ENCODE results near the gene PLXNA4. TPM values are rescaled to one million over a fixed set of nuclear protein-coding genes. Genes with fewer than 3 reads are reported as not detected.

Gene PLXNA4
- total RNA-seq, 4 donors from 2014 or later = 0.49 to 7.1 (median 2.0) TPM

- H3K9me3 ChIP-seq = no peaks in the 10 kb centered on the region
- peaks cover 0 to 15% (median 0%) of the 10 kb centered on the region in 4 donors for H3K27me3 ChIP-seq
- intact Hi-C loops (cut with DNase I) = no loop called here
- no peaks in the 10 kb centered on the region for H3K36me3 ChIP-seq
- no peak overlapping the region for H3K4me3 ChIP-seq
- WGBS, 2 donors = 58 to 59% methylated on average over 3 of the region's 3 CpGs
- DNase-seq = no peak
- TF ChIP-seq CTCF (IDR thresholded peaks at IDR 0.05) (no peak), POLR2A (IDR thresholded peaks at IDR 0.05) (no peak)
- H3K27ac ChIP-seq = no peak overlapping the region
- no peaks in the 10 kb centered on the region for H3K4me1 ChIP-seq
Measured at GRCh38 chr7:132110692-132111091, 465.6 kb downstream of the PLXNA4 start.

GRCh38 chr7:132109769-132110168 lies 466.5 kb downstream of the PLXNA4 start:
- intact Hi-C loops (cut with DNase I) = no loop called here
- no peaks in the 10 kb centered on the region for H3K9me3 ChIP-seq
- no peaks in the 10 kb centered on the region for H3K4me1 ChIP-seq
- H3K4me3 ChIP-seq = no peak overlapping the region
- H3K27ac ChIP-seq = no peak overlapping the region
- WGBS, 2 donors = 86 to 100% methylated on average over 1 of the region's 1 CpG
- peaks cover 0 to 10% (median 0%) of the 10 kb centered on the region in 4 donors for H3K27me3 ChIP-seq
- H3K36me3 ChIP-seq = no peaks in the 10 kb centered on the region
- DNase-seq = no peak
- no peak for TF ChIP-seq CTCF (IDR thresholded peaks at IDR 0.05)
- TF ChIP-seq POLR2A (IDR thresholded peaks at IDR 0.05) = no peak

- H3K27ac ChIP-seq = no peak overlapping the region
- no peak for DNase-seq
- no peaks in the 10 kb centered on the region for H3K9me3 ChIP-seq
- H3K36me3 ChIP-seq = no peaks in the 10 kb centered on the region
- WGBS, 2 donors = 59 to 60% methylated on average over 4 of the region's 4 CpGs
- H3K27me3 ChIP-seq = no peaks in the 10 kb centered on the region
- no peak for TF ChIP-seq CTCF (IDR thresholded peaks at IDR 0.05)
- no peak for TF ChIP-seq POLR2A (IDR thresholded peaks at IDR 0.05)
- H3K4me1 ChIP-seq = no peaks in the 10 kb centered on the region
- intact Hi-C loops (cut with DNase I) = no loop called here
- H3K4me3 ChIP-seq = no peak overlapping the region
Measured at GRCh38 chr7:132108563-132108962, 467.7 kb downstream of the PLXNA4 start.

GRCh38 chr7:132106491-132106890 lies 469.8 kb downstream of the PLXNA4 start:
- TF ChIP-seq POLR2A (IDR thresholded peaks at IDR 0.05) (no peak), CTCF (IDR thresholded peaks at IDR 0.05) (no peak)
- Histone ChIP-seq H3K36me3 (no peaks in the 10 kb centered on the region), H3K4me1 (no peaks in the 10 kb centered on the region), H3K27ac (no peak overlapping the region), H3K27me3 (no peaks in the 10 kb centered on the region), H3K9me3 (no peaks in the 10 kb centered on the region), H3K4me3 (no peak overlapping the region)
- no peak for DNase-seq
- WGBS, 2 donors = 54 to 67% methylated on average over 1 to 3 of the region's 7 CpGs
- intact Hi-C loops (cut with DNase I) = no loop called here

GRCh38 chr7:132105096-132105495 lies 471.2 kb downstream of the PLXNA4 start:
- Histone ChIP-seq H3K27me3 (no peaks in the 10 kb centered on the region), H3K4me3 (no peak overlapping the region), H3K36me3 (no peaks in the 10 kb centered on the region), H3K9me3 (no peaks in the 10 kb centered on the region), H3K27ac (no peak overlapping the region), H3K4me1 (no peaks in the 10 kb centered on the region)
- no peak for DNase-seq
- TF ChIP-seq CTCF (IDR thresholded peaks at IDR 0.05) = no peak
- TF ChIP-seq POLR2A (IDR thresholded peaks at IDR 0.05) = no peak
- 49 to 70% methylated on average over 3 of the region's 3 CpGs for WGBS, 2 donors
- intact Hi-C loops (cut with DNase I) = no loop called here
